ENCODE data around the gene CDH4. TPM values are rescaled to one million over a fixed set of nuclear protein-coding genes. Genes with fewer than 3 reads are reported as not detected.

Gene CDH4
- total RNA-seq, 1 experiment from 2014 or later: not detected

DNA sequence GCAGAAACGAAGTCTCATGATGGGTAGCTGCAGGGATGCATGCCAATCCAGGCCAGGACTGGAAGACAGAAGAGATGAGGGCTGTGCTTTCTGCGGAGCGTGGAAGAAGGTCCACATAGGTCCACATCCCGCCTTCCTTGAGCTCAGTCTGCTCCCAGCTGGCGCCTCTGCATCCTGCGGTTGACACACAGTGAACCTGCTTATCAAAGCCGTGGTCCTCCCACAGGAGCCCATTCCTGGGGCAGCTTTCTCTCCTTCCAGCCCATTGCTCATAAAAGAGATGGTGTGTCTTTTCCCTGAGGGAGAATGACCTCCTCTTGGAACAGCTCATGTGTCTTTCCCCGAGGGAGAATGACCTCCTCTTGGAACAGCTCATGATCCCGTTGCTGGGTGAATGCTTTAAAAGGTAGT, 225.4 kb downstream of the CDH4 start:
- in situ Hi-C loops (cut with HindIII; ENCODE audit: low pct_unique_long_range_greater_than_20kb, low sequenced_read_pairs) (no loop called here), intact Hi-C loops (cut with micrococcal nuclease; ENCODE audit: unreplicated experiment) (no loop called here)
- H3K9me3 ChIP-seq (ENCODE audit: control insufficient read depth, insufficient read depth, low read depth, low read length): no peaks in the 10 kb centered on the region
- no peaks in the 10 kb centered on the region for H3K4me1 ChIP-seq (ENCODE audit: control insufficient read depth, insufficient read depth, low read length)
- no TSS peak for BruUV-seq (replicated peaks)
- H3K27me3 ChIP-seq (ENCODE audit: control insufficient read depth, insufficient read depth, low read length): peaks cover 16% of the 10 kb centered on the region
- ATAC-seq: no peak
- H3K36me3 ChIP-seq (ENCODE audit: control insufficient read depth, insufficient read depth, low read length): no peaks in the 10 kb centered on the region
- TF ChIP-seq, protein P1, sequence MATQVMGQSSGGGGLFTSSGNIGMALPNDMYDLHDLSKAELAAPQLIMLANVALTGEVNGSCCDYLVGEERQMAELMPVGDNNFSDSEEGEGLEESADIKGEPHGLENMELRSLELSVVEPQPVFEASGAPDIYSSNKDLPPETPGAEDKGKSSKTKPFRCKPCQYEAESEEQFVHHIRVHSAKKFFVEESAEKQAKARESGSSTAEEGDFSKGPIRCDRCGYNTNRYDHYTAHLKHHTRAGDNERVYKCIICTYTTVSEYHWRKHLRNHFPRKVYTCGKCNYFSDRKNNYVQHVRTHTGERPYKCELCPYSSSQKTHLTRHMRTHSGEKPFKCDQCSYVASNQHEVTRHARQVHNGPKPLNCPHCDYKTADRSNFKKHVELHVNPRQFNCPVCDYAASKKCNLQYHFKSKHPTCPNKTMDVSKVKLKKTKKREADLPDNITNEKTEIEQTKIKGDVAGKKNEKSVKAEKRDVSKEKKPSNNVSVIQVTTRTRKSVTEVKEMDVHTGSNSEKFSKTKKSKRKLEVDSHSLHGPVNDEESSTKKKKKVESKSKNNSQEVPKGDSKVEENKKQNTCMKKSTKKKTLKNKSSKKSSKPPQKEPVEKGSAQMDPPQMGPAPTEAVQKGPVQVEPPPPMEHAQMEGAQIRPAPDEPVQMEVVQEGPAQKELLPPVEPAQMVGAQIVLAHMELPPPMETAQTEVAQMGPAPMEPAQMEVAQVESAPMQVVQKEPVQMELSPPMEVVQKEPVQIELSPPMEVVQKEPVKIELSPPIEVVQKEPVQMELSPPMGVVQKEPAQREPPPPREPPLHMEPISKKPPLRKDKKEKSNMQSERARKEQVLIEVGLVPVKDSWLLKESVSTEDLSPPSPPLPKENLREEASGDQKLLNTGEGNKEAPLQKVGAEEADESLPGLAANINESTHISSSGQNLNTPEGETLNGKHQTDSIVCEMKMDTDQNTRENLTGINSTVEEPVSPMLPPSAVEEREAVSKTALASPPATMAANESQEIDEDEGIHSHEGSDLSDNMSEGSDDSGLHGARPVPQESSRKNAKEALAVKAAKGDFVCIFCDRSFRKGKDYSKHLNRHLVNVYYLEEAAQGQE (IDR thresholded peaks at IDR 0.05; ENCODE audit: insufficient read depth in 1 of 2, low read depth in 2 of 2, low read length in 1 of 2): no peak
- no peak for DNase-seq (ENCODE audit: low read depth, low spot score)
- no peak overlapping the region for H3K4me3 ChIP-seq (ENCODE audit: low read depth in 2 of 2, low read length in 2 of 2)
- ChIA-PET POLR2A (no interaction called here), CTCF (no interaction called here)
- H3K27ac ChIP-seq (ENCODE audit: low read length): no peak overlapping the region

DNA sequence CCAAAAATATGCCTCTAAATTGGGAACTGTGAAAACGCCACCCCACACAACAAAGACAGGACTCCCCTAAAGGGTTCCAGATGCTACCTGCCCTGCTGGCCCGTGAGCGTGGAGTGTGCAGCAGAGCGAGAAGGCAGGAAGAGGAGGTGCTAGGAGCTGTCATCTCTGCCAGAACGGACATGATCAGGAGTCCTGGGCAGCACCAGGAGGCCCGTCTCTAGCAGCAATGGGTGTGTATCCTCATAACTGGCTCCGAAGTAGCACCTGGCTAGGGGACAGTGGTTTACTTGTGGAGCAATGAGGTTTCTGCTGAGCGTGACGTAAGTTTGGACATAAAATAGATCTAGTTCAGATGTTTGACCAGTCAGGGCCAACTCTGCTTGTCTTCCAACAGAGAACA, 226.0 kb downstream of the CDH4 start:
- ATAC-seq (no peak), DNase-seq (ENCODE audit: low read depth, low spot score) (no peak)
- CTCF ChIA-PET: no interaction called here
- in situ Hi-C loops (cut with HindIII; ENCODE audit: low pct_unique_long_range_greater_than_20kb, low sequenced_read_pairs) (no loop called here), intact Hi-C loops (cut with micrococcal nuclease; ENCODE audit: unreplicated experiment) (no loop called here)
- POLR2A ChIA-PET: interaction anchor here (0.6 kb wide), 1 partner anchor 10 kb away, joined by 7 read pairs; no protein-coding TSS in a partner anchor
- BruUV-seq (replicated peaks): no TSS peak
- Histone ChIP-seq H3K36me3 (ENCODE audit: control insufficient read depth, insufficient read depth, low read length) (no peaks in the 10 kb centered on the region), H3K27me3 (ENCODE audit: control insufficient read depth, insufficient read depth, low read length) (peaks cover 13% of the 10 kb centered on the region), H3K9me3 (ENCODE audit: control insufficient read depth, insufficient read depth, low read depth, low read length) (no peaks in the 10 kb centered on the region), H3K4me3 (ENCODE audit: low read depth in 2 of 2, low read length in 2 of 2) (no peak overlapping the region), H3K4me1 (ENCODE audit: control insufficient read depth, insufficient read depth, low read length) (no peaks in the 10 kb centered on the region), H3K27ac (ENCODE audit: low read length) (no peak overlapping the region)
- TF ChIP-seq, protein P1 (IDR thresholded peaks at IDR 0.05; ENCODE audit: insufficient read depth in 1 of 2, low read depth in 2 of 2, low read length in 1 of 2): no peak
- TF ChIP-seq SIN3A (IDR thresholded peaks at IDR 0.05; ENCODE audit: borderline replicate concordance, insufficient read depth, low read depth, low read length) (no peak), TCF7L2 (IDR thresholded peaks at IDR 0.05; ENCODE audit: low read depth, low read length) (no peak), POLR2AphosphoS5 (IDR thresholded peaks at IDR 0.05; ENCODE audit: low read depth, low read length) (no peak)
- TF ChIP-seq, protein P2, sequence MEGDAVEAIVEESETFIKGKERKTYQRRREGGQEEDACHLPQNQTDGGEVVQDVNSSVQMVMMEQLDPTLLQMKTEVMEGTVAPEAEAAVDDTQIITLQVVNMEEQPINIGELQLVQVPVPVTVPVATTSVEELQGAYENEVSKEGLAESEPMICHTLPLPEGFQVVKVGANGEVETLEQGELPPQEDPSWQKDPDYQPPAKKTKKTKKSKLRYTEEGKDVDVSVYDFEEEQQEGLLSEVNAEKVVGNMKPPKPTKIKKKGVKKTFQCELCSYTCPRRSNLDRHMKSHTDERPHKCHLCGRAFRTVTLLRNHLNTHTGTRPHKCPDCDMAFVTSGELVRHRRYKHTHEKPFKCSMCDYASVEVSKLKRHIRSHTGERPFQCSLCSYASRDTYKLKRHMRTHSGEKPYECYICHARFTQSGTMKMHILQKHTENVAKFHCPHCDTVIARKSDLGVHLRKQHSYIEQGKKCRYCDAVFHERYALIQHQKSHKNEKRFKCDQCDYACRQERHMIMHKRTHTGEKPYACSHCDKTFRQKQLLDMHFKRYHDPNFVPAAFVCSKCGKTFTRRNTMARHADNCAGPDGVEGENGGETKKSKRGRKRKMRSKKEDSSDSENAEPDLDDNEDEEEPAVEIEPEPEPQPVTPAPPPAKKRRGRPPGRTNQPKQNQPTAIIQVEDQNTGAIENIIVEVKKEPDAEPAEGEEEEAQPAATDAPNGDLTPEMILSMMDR (IDR thresholded peaks at IDR 0.05): no peak
